Measurements from ENCODE around the gene NDUFAF8. TPM values are rescaled to one million over a fixed set of nuclear protein-coding genes. Genes with fewer than 3 reads are reported as not detected.

Gene NDUFAF8
- polyA plus RNA-seq, 2 of the 4 experiments (the other 2 are of a cell fraction): 179 to 308 TPM

- TF ChIP-seq PHF8 (IDR thresholded peaks at IDR 0.05; ENCODE audit: borderline replicate concordance, low read depth): no peak
- no peak for TF ChIP-seq KDM1A (IDR thresholded peaks at IDR 0.05; ENCODE audit: low read depth)
- TF ChIP-seq FOSB (CRISPR knock-in tag; IDR thresholded peaks at IDR 0.05): no peak
- no peak for TF ChIP-seq HDAC2 (IDR thresholded peaks at IDR 0.05)
- TF ChIP-seq HES2 (IDR thresholded peaks at IDR 0.05): no peak
- TF ChIP-seq RNF2 (IDR thresholded peaks at IDR 0.05; ENCODE audit: borderline replicate concordance, low read depth): no peak
- no peak for TF ChIP-seq USF2 (IDR thresholded peaks at IDR 0.05)
- no peaks in the 10 kb centered on the region for H3K4me1 ChIP-seq
- H3K27ac ChIP-seq: no peak overlapping the region
- CTCF ChIA-PET: interaction anchor here (0.7 to 2.8 kb wide), 5 partner anchors 15 to 217 kb away, joined by 3 to 12 read pairs (median 4); no protein-coding TSS in a partner anchor
- 93% methylated on average over 6 of the region's 6 CpGs for WGBS (ENCODE audit: missing lambda C conversion rate)
- no peak overlapping the region for H3K4me3 ChIP-seq
- FAIRE-seq (no peak), DNase-seq (ENCODE audit: low read depth in 1 of 2, low spot score in 1 of 2) (no peak), ATAC-seq (no peak)
- H3K4me2 ChIP-seq: no peak overlapping the region
- POLR2A ChIA-PET: no interaction called here
- no peaks in the 10 kb centered on the region for H3K9me3 ChIP-seq
These were observed 28.4 kb downstream of the NDUFAF8 start for GRCh38 chr17:81267390-81268067.

GRCh38 chr17:81270279-81270678, 31.2 kb downstream of the NDUFAF8 start:
- WGBS (ENCODE audit: missing lambda C conversion rate): 92% methylated on average over 18 of the region's 18 CpGs
- Histone ChIP-seq H3K27ac (no peak overlapping the region), H3K4me3 (no peak overlapping the region), H3K4me2 (no peak overlapping the region), H3K9me3 (no peaks in the 10 kb centered on the region), H3K4me1 (no peaks in the 10 kb centered on the region)
- no peak for FAIRE-seq
- ATAC-seq: no peak
- DNase-seq (ENCODE audit: low read depth in 1 of 2, low spot score in 1 of 2): no peak
- POLR2A ChIA-PET: no interaction called here
- TF ChIP-seq POLR2AphosphoS2 (conservative IDR thresholded peaks at IDR 0.05; ENCODE audit: low read length) (no peak), E2F6 (IDR thresholded peaks at IDR 0.05; ENCODE audit: borderline replicate concordance, low read depth) (no peak), ZNF302 (CRISPR knock-in tag; IDR thresholded peaks at IDR 0.05) (no peak), ZFP36 (IDR thresholded peaks at IDR 0.05; ENCODE audit: borderline replicate concordance, partially characterized antibody) (no peak), RCOR1 (IDR thresholded peaks at IDR 0.05; ENCODE audit: low read depth, low read length) (no peak), HEYL (CRISPR knock-in tag; IDR thresholded peaks at IDR 0.05) (no peak), BHLHE40 (IDR thresholded peaks at IDR 0.05; ENCODE audit: low read depth, low read length) (no peak), ATOH8 (CRISPR knock-in tag; IDR thresholded peaks at IDR 0.05; ENCODE audit: low read depth) (no peak)
- CTCF ChIA-PET: interaction anchor here (0.8 to 3.1 kb wide), 8 partner anchors 10 to 331 kb away, joined by 4 to 13 read pairs (median 6); no protein-coding TSS in a partner anchor

GRCh38 chr17:81271226-81271625, 32.1 kb downstream of the NDUFAF8 start:
- Histone ChIP-seq H3K4me3 (no peak overlapping the region), H3K27ac (no peak overlapping the region), H3K4me1 (no peaks in the 10 kb centered on the region), H3K9me3 (no peaks in the 10 kb centered on the region), H3K4me2 (no peak overlapping the region)
- 94% methylated on average over 12 of the region's 12 CpGs for WGBS (ENCODE audit: missing lambda C conversion rate)
- no peak for TF ChIP-seq BHLHE40 (IDR thresholded peaks at IDR 0.05; ENCODE audit: low read depth, low read length)
- TF ChIP-seq HES2 (IDR thresholded peaks at IDR 0.05): no peak
- no peak for TF ChIP-seq RNF2 (IDR thresholded peaks at IDR 0.05; ENCODE audit: borderline replicate concordance, low read depth)
- no peak for TF ChIP-seq ZFP36 (IDR thresholded peaks at IDR 0.05; ENCODE audit: borderline replicate concordance, partially characterized antibody)
- TF ChIP-seq HOXB13 (CRISPR knock-in tag; IDR thresholded peaks at IDR 0.05; ENCODE audit: low read depth): no peak
- no peak for TF ChIP-seq HDAC2 (IDR thresholded peaks at IDR 0.05)
- TF ChIP-seq RCOR1 (IDR thresholded peaks at IDR 0.05; ENCODE audit: low read depth, low read length): no peak
- no peak for TF ChIP-seq NR3C1 (IDR thresholded peaks at IDR 0.05)
- no peak for TF ChIP-seq RARB (CRISPR knock-in tag; IDR thresholded peaks at IDR 0.05)
- no peak for TF ChIP-seq SREBF2 (IDR thresholded peaks at IDR 0.05)
- TF ChIP-seq NFE2L2 (conservative IDR thresholded peaks at IDR 0.05; ENCODE audit: low read length): no peak
- POLR2A ChIA-PET: no interaction called here
- DNase-seq (ENCODE audit: low read depth in 1 of 2, low spot score in 1 of 2) (no peak), ATAC-seq (peak; percentile 15 to 36; a peak in 2 of 6 replicates), FAIRE-seq (no peak)
- CTCF ChIA-PET: interaction anchor here (0.7 to 3.1 kb wide), 6 partner anchors 13 to 330 kb away, joined by 3 to 13 read pairs (median 4); no protein-coding TSS in a partner anchor
